ENCODE data around the gene SLC22A17.

SLC22A17 gene

DNA sequence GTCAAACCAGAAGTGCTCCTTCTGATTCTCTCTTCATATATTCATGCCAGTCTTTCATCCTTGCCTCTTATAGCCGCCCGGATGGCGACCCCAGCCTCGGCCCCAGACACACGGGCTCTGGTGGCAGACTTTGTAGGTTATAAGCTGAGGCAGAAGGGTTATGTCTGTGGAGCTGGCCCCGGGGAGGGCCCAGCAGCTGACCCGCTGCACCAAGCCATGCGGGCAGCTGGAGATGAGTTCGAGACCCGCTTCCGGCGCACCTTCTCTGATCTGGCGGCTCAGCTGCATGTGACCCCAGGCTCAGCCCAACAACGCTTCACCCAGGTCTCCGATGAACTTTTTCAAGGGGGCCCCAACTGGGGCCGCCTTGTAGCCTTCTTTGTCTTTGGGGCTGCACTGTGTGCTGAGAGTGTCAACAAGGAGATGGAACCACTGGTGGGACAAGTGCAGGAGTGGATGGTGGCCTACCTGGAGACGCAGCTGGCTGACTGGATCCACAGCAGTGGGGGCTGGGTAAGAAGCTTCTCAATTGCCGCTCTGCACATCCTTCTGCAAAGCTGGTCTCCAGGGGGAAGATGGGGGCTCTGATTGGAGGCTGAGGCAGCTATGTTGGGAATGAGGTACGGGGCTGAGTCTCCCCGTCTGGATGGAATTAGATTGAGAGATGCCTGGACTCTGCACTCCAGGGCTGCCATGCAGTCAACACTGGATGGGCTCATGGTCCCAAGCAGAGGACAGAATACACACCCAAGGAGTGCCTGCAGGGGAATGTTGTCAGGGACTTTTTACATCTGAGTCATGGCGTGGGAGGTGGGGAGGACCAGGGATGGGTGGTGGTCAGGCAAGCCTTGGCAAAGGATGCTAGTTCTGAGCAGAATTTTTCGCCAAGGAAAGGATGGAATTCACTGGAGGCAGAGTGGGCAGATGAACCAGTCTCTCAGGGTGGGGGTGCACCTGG, 44.7 kb downstream of the SLC22A17 start:
- no peak for DNase-seq (ENCODE audit: low read depth)

DNA sequence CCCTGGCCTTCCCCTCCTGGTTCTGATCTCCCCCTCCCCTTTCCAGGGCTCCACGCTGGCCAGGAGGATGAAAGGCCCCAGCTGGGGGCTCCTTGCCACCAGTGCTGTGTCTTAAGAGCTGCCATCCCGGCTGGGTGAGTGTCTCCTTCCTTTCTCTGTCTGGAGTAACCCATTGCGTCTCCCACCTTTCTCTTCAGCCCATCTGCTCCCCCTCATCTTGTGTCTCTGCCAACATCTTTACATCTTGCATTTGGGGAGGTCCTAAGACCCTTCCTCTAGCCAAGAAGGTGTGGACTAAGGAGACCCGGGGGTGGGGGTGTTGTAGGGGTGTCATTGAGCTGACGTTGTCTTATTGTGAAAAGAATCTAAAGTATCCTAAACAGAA, 45.5 kb downstream of the SLC22A17 start:
- DNase-seq (ENCODE audit: low read depth): no peak

DNA sequence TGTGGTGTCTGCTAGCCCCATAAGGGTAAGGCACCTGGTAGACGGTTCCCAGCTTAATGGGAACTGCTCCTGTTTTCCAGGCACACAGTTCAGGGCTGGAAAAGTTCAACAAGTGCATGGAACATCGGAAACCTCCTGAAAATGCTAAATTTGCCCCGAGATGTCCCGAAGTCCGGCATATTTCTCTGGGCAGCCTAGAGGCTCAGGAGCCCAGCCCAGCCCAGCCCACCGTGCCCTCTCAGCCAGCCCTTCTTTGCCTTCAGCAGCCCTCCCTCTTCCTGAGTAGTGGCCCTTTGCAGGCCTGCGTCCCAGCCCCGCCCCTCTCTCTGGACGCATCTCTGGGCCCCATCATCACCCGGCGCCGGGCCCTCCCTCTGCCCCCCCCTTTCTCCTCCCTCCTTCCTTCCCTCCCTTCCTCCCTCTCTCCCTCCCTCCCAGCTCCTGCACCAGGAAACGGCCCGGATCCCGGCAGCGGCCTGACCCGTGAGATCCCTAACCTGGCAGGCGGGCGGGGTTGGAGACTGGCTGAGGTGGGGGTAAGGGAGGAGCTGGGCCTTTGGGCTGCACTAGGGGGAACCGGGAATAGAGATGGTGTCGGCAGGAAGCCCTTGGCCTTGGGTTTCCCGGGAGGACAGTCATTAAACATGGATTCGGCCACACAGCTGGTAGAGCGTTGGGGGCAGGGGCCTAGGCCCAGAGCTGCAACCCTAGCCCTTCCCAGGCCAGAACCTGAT, 46.1 kb downstream of the SLC22A17 start, which contains the start of gene BCL2L2:
BCL2L2 (plus strand) TSS at position 422 of the 734 bp plus-strand sequence. CDS start 935 bp downstream, outside the sequence.
- DNase-seq (ENCODE audit: low read depth): peak; percentile 49

DNA sequence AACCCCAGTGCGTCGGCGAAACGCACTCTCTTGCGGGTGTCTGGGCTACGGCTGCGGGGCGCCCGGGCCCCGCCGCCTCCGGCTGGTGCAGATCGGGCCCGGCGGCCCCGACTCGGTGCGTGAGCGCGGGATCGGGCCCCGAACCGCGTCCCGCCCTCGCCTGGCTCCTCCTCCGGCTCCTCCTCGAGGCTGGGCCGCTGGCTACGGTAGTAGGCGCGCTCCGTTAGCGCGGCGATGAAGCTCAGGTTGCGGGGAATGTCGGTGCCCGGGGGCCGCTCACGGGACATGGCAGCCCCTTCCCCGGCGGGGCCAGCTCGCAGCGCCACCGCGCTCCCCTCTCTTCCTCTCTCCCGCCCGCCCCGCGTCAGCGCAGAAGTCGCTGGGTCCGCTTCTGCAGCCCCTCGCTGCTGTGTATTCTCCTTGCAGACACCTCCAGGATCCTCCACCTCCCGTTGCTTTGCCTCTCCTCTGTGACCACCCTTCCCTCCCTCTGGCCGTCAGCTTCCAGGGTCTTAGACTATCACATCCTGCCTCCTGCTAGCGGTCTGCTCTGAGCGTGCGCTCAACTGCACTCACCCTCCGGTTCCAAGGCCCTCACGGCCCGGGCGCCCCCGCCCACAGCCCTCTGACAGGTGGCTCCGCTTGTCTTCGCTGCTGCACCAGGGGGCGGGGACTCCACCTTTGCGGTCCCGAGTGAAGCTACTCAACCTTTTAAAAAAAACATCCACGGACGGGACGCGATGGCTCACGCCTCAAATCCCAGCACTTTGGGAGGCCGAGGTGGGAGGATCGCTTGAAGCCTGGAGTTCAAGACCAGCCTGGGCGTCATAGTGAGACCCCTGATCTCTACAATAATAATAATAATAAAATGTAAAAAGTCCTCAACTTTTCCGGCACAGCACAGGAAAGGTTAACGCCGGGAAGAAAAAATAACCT, 50.1 kb downstream of the SLC22A17 start, which contains the start of gene PPP1R3E:
PPP1R3E (minus strand) TSS at position 570 of the 936 bp plus-strand sequence; CDS start at position 287, 283 bp downstream.
- no peak for DNase-seq (ENCODE audit: low read depth)

DNA sequence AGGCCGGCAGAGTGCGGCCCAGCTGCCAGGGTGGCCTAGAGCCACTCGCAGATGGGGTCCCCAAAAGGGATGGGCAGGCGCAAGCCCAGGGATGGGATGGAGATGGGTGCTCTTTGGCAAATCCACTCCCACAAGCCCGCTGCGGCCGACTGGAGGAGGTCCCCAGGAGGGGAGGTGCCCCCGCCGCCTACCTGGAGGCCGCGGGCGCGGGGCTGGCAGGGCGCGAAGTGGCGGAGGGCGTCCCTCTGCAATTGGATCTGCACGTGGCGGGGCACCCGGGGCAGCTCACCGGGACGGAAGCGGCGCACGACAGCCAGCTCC, 50.8 kb downstream of the SLC22A17 start:
- DNase-seq (ENCODE audit: low read depth): peak; percentile 36

DNA sequence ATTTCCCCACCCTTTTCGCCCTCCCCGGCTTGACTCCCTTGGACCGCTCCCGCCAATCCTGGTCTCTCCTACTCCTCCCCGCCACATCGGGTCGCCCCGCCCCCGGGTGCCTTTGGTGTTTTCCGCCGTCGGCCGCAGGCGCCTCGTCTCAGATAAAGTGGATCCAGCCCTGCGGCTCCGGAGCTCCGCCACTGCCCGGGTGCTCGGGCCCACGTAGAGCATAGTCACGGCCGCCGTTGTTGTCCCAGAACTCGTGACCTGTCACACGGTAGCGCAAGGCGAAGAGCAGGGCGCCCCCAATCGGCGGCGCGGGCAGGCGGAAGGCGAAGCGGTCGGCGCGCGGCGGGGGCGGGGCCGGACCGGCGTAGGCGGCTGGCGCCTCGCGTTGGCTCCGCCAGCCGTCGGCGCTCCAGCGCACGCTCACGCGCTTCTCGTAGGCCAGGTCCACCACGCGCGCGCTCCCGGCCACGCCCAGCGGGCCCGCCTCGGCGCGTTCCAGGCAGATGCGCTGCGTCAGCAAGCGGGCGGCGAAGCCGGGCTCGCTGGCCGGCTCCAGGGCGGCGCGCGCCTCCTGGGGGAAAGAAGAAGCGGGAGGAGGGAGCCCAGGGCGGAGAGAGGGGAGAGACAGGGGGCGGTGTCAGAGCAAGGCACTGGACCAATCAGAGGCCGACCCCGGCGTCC, 51.3 kb downstream of the SLC22A17 start:
- DNase-seq (ENCODE audit: low read depth): peak; percentile 81

DNA sequence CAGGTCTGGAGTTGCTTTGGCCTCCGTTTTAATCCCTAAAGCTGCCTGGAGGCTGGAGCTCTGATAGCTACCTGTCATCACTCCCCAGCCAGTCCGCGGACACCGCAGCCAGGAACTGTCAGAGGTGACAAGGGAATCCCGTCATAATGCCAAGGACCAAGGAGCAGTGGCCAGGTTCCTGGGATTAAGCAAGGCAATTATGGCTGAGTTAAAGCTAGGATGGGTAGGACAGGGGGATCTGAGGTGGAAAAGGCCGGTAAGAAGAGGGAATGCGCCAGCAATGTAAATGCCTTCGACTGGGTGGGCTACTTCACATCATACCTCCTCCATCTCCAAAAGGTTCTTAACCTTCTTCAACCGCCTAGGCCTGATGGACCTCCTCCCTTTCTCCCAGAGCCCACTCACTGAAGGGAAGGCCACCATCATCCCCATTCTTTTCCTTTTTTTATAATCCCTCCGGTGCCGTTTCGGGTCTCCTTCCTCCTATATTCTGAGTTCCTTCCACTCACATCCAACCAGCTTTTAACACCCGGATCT, 51.9 kb downstream of the SLC22A17 start:
- no peak for DNase-seq (ENCODE audit: low read depth)

DNA sequence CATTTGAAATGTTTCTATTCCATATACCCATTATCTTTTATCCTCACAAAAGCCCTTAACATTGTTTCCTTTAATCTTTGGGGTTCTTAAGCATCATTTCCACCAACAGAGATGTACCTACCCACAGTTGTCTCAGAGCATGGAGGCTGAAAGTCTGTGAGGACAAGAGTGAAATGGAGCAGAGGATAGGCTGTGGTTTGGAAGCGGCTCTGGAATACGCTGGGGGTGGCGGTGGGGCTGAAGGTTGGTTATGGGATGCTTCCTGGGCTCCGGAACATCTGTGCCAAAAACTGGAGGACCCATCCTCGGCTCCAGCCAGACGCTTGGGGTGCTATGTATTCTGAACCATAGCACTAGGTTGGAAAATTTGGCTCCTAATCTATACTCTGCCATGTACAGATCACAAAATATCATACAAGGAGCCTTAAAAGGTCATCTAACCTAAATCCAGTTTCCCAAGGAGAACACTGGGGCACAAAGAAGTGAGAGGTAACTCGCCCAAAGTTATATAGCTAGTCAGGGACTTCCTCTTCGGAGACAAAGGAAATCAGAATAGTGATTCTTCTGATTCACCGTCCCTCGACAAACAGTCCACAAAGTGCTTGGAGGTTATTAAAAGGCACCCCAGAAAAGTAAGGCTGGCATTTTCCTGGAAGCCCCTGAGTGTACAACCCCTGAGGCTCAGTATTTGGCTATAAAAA, 52.6 kb downstream of the SLC22A17 start:
- no peak for DNase-seq (ENCODE audit: low read depth)

DNA sequence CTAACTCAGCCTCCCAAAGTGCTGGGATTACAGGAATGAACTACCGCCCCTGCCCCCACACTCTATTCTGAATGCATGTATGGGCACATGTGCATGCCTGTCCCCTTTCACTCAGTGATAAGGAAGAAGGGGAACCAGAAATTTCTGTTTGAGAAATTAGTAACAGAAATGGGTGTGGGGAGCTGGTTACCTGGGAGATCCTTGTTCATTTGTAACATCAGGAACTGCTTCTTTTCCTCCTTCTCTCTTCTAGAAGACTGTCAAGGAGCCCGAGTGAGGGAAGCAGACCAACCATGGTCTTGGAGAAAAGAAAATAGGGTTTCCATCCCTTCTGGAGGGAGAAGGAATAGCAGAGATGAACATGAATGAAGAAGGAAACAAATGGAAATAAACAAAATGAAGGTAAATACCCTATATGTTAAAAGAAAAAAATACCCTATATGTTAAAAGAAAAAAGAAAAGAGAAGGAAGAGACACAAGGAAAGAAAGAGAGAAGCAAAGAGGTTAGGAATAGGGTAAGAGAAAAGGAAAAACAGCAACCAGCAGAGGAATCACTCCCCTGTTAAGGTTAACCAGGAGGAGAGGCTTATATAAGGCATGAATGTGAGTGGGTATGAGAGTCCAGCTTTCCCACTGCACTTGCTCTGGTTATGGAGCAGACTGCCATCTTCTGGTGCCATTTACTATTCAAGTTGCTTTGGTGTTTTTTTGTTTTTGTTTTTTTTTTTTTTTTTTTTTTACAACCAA, 53.3 kb downstream of the SLC22A17 start:
- no peak for DNase-seq (ENCODE audit: low read depth)

DNA sequence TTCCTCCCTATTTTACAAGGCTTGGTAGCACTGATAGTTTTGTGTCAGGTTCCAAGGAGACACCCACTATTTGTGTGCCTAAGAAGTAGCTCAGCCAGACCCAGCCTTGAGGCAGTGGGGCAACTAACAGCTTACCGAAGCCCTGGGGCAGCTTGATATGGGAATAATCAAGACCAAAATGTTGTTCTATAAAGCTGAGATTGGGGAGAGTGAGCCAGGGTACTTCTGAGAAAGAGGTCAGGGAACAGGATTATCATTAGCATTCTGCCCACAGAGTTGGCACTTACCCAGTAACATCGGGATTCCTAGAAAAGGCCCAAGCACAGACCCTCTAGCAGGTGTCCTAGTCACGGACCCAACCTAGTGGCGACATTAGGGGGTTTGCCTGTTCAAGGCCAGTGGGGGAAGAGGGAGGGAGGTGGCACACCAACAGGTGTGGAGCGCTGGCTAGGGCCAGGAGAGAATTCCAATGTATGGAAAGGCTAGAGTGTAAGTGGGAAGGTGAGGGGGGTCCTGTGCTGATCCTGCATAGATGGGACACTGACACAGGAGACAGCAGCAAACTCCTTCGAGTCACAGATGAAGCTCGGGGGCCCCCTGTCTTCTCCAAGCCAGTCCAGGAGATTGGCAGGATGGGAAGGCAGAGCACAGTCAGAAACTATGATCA, 54.9 kb downstream of the SLC22A17 start:
- DNase-seq (ENCODE audit: low read depth): no peak

DNA sequence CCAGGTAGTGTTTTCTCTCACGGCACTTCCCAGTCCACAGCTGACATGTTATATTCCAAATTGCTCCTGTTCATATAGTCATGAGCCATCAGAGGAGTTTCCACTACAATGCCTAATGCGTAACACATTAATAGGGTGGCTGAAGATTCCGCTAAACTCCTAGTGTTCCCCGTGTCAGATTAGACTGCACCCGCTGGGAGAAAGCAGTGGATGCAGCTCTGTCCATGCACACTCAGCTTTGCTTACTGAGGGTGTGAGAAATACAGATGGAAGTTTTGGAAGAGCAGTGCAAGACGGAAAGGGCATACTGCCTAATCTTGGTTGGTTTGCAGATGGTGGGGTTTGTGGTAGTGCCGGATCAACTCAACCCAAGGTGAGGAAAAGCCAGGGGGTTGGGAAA, 55.6 kb downstream of the SLC22A17 start:
- no peak for DNase-seq (ENCODE audit: low read depth)
